Right lobe of liver (tissue), 6 donors: ENCODE data around the gene MSRB1. TPM values are rescaled to one million over a fixed set of nuclear protein-coding genes. Genes with fewer than 3 reads are reported as not detected.

ENCODE experiments used
- ATAC-seq, 4 donors: fragments of 200-7000 bp; cut with Tn5 transposase; one replicate each; pipeline ENCODE4 v1.9.1; 2020; ENCODE audit warnings: mild to moderate bottlenecking in 4 of 4, moderate library complexity in 4 of 4
- DNase-seq, 3 donors: peaks; one replicate each; pipeline ENCODE4 v3.0.0-alpha.2; 2020
- H3K27ac ChIP-seq, 3 donors: fragments of 200-600 bp; one replicate each; pipeline ENCODE4 v1.8.0; 2022
- H3K27me3 ChIP-seq, 2 donors: fragments of 200-600 bp; one replicate each; pipeline ENCODE4 v1.8.0; 2022
- H3K36me3 ChIP-seq, 4 donors: fragments of 200-600 bp; sonication (generic) in 1 of 4; one replicate each; pipeline versions ENCODE4 v1.5.1 to v1.8.0; 2017 to 2022; ENCODE audit warnings: control low read depth in 1 of 4
- H3K4me1 ChIP-seq, 4 donors: fragments of 200-600 bp; sonication (generic) in 1 of 4; one replicate each; pipeline versions ENCODE4 v1.5.1 to v1.8.0; 2017 to 2022; ENCODE audit warnings: control low read depth in 1 of 4
- H3K4me3 ChIP-seq, 3 donors: fragments of 200-600 bp; one replicate each; pipeline ENCODE4 v1.8.0; 2022
- H3K9me3 ChIP-seq, 4 donors: fragments of 200-600 bp; sonication (generic) in 1 of 4; one replicate each; pipeline versions ENCODE4 v1.5.1 to v1.8.0; 2017 to 2022; ENCODE audit warnings: control low read depth in 1 of 4
- CTCF ChIP-seq, 4 donors: fragments of 200-600 bp in 3 of 4; fragments of 450-650 bp in 1 of 4; IDR thresholded peaks; one replicate each; pipeline versions ENCODE4 v1.5.1 to v1.8.0; 2016 to 2022; ENCODE audit warnings: antibody characterized with exemption in 4 of 4, mild to moderate bottlenecking in 2 of 4
- POLR2A ChIP-seq: fragments of 450-650 bp; IDR thresholded peaks from one replicate; pipeline ENCODE4 v1.6.1; 2017; ENCODE audit warnings: antibody characterized with exemption, mild to moderate bottlenecking
- WGBS: methylation state at CpG from one replicate; pipeline ENCODE4 v1.1.6; 2018; ENCODE audit warnings: low coverage, low lambda C conversion rate; ENCODE audit not compliant: insufficient coverage; ENCODE audit errors: missing lambda C conversion rate; 5-methylcytosine and 5-hydroxymethylcytosine counted together
- intact Hi-C, 2 donors: fragments of 100-400 bp; cut with DNase I; formaldehyde crosslinking; loops; one replicate each; pipeline versions ENCODE4 v1.11.2 to v1.14.1; 2022
- total RNA-seq, 6 experiments: library from RNA; depleted of rRNA in 2 of 6; stranded (reverse); fragments of >200 nt in 2 of 6; fragmentation: NEBNext Ultra II Directional in 3 of 6; extraction: Animal tissue kit (Norgen Biotek cat#: 25700) in 3 of 6; gene quantifications; one replicate each; pipeline versions ENCODE4 v1.1.0 to v1.2.4, GENCODE V29; 2016 to 2023
- donor health status: DM: no; HTN: yes; CAD: no.
- donor health status: DM: no; HTN: no; CAD: no.
- donor health status: DM: no; HTN: no; CAD: no.
- donor health status: DM: no; HTN: yes; CAD: no.
- donor health status: DM: no; HTN: yes; CAD: no.

MSRB1 gene
- total RNA-seq, 6 experiments from 2014 or later = 63.4 to 121 (median 98.5) TPM

- no peaks in the 10 kb centered on the region for H3K27me3 ChIP-seq
- ATAC-seq (peak in 1 of 4 donors; percentile 1), DNase-seq (peak in 2 of 3 donors; percentile 31 to 63)
- H3K36me3 ChIP-seq = peaks cover 0 to 25% (median 10%) of the 10 kb centered on the region in 4 donors
- H3K9me3 ChIP-seq = no peaks in the 10 kb centered on the region
- peaks cover 0 to 17% (median 5%) of the 10 kb centered on the region in 4 donors for H3K4me1 ChIP-seq
- peak overlapping the region; percentile 85 to 100 (median 99) for H3K4me3 ChIP-seq
- TF ChIP-seq POLR2A = no peak
- no peak for TF ChIP-seq CTCF (IDR thresholded peaks at IDR 0.05)
- intact Hi-C loops = no loop called here
- 3% methylated on average over 16 of the region's 22 CpGs for WGBS
- peak overlapping the region in 2 of 3 donors; percentile 54 to 84 for H3K27ac ChIP-seq
Observed at GRCh38 chr16:1972490-1972877, 29.5 kb upstream of the MSRB1 start.

DNA sequence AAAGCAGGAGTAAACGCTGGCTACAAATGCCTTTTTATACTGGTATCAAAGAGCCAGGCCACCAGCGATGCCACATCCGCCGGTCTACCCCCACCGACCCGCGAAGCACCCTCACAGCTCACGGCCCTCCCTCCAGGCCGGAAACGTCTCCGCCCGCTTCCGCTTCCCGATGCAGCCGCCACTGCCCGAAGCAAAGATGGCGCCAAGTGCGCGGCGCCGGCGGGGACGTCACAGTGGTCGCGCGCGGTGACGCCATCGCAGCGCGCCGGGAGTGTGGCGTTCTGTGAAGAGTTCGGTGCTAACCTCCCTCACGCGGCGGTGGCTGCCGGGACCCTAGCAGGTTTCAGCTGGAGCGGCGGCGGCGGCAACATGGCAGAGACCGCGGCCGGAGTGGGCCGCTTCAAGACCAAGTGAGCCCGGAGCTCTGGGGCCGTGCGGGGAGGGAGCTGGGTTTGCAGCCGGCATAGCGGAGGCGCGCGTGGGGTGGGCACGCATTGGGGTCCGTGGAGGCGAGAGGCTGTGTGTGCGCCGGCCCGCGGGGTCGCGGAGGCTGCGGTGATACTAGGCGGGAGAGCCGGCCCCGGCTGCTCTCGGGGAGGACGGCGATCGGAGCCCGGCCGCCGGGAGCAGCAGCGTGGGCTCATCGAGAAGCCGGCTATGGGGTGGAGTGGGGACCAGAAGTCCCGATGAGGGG, 28.9 kb upstream of the MSRB1 start, which contains the start of gene TBL3:
TSS of gene TBL3 (plus strand) at position 258 of the 694 bp plus-strand sequence. CDS start at position 370, 112 bp downstream.
- peaks cover 0 to 17% (median 5%) of the 10 kb centered on the region in 4 donors for H3K4me1 ChIP-seq
- DNase-seq = peak; percentile 93 to 95 (median 94)
- peaks cover 0 to 19% (median 9%) of the 10 kb centered on the region in 4 donors for H3K36me3 ChIP-seq
- peak; percentile 86 to 96 (median 94) for ATAC-seq
- no peaks in the 10 kb centered on the region for H3K9me3 ChIP-seq
- H3K4me3 ChIP-seq = peak within 1 kb of the TSS; percentile 85 to 100 (median 99)
- H3K27me3 ChIP-seq = no peaks in the 10 kb centered on the region
- intact Hi-C loops = no loop called here
- H3K27ac ChIP-seq = peak within 1 kb of the TSS; percentile 54 to 87 (median 84)
- peak; percentile 88 for TF ChIP-seq POLR2A
- peak in 1 of 4 donors; percentile 18 for TF ChIP-seq CTCF (IDR thresholded peaks at IDR 0.05)
- WGBS = 0% methylated on average over 14 of the region's 78 CpGs

DNA sequence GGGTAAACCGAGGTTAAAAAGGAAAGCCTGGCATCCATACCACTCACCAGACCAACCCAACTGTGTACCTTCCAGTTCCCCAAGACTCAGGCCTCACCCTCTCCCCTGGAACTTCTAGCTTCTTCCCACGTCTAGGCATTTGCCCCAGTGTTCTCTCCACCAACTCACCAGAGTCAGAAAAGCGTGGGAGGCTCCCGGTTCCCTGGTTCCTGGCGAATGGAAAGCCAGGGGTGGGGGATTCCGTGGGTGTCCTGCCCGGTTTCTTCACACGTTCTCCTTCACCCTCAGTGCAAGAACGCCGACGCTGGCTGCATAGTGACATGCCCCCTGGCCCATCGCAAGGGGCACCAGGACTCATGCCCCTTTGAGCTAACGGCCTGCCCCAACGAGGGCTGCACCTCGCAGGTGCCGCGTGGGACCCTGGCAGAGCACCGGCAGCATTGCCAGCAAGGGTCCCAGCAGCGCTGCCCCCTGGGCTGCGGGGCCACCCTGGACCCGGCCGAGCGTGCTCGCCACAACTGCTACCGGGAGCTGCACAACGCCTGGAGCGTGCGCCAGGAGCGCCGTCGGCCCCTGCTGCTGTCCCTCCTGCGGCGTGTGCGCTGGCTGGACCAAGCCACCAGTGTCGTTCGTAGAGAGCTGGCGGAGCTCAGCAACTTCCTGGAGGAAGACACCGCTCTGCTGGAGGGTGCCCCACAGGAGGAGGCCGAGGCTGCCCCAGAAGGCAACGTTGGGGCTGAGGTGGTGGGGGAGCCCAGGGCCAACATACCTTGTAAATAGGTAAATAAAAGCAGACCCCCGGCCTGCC, 25.4 kb upstream of the MSRB1 start:
- 80% methylated on average over 6 of the region's 41 CpGs for WGBS
- H3K4me3 ChIP-seq = no peak overlapping the region
- H3K9me3 ChIP-seq = no peaks in the 10 kb centered on the region
- no peak for ATAC-seq
- H3K27ac ChIP-seq = no peak overlapping the region
- intact Hi-C loops = no loop called here
- TF ChIP-seq POLR2A (no peak), CTCF (IDR thresholded peaks at IDR 0.05) (no peak)
- peaks cover 0 to 4% (median 0%) of the 10 kb centered on the region in 4 donors for H3K36me3 ChIP-seq
- no peak for DNase-seq
- H3K27me3 ChIP-seq = no peaks in the 10 kb centered on the region
- H3K4me1 ChIP-seq = peaks cover 0 to 30% (median 7%) of the 10 kb centered on the region in 4 donors

DNA sequence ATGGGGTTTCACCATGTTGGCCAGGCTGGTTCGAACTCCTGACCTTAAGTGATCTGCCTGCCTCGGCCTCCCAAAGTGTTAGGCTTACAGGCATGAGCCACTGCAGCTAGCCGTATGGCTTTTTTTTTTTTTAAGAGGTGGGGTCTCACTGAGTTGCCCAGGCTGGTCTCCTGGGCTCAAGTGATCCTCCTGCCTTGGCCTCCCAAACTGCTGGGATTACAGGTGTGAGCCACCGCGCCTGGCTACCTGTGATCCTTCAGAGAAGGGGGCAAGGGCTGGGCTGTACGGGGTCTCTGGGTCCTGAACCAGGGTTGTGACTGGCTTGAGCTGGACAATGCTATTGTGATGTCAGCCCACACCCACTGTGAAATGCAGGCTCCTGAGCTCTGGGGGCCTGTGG, 23.5 kb upstream of the MSRB1 start, which contains the start of gene RNF151:
TSS of gene RNF151 (plus strand) at position 397 of the 400 bp plus-strand sequence. CDS start 26 bp downstream, outside the sequence.
- intact Hi-C loops = no loop called here
- Histone ChIP-seq H3K4me3 (peak within 1 kb of the TSS; percentile 76 to 100 (median 84)), H3K9me3 (no peaks in the 10 kb centered on the region), H3K27ac (peak within 1 kb of the TSS in 1 of 3 donors; percentile 82), H3K4me1 (peaks cover 0 to 22% (median 2%) of the 10 kb centered on the region in 4 donors), H3K27me3 (no peaks in the 10 kb centered on the region), H3K36me3 (peaks cover 0 to 23% (median 3%) of the 10 kb centered on the region in 4 donors)
- TF ChIP-seq CTCF (IDR thresholded peaks at IDR 0.05) = no peak
- TF ChIP-seq POLR2A = no peak
- no peak for DNase-seq
- 90% methylated on average over 2 of the region's 6 CpGs for WGBS
- ATAC-seq = no peak
